Neuronal stem cell (in vitro differentiated cells): ENCODE measurements around the gene LRRC10.

ENCODE experiments used
- DNase-seq: peaks from one replicate; pipeline ENCODE4 v3.0.0-alpha.2; 2013; ENCODE audit warnings: low spot score
- H2AFZ ChIP-seq: one replicate; pipeline ENCODE4 v1.6.1; 2013; ENCODE audit warnings: mild to moderate bottlenecking, low read length, inconsistent platforms
- H2AK5ac ChIP-seq: 2 replicates; pipeline ENCODE4 v1.6.1; 2013; ENCODE audit warnings: low read depth, mild to moderate bottlenecking, inconsistent platforms, low read length, moderate library complexity, mixed read lengths
- H2BK120ac ChIP-seq: 2 replicates; pipeline ENCODE4 v1.6.1; 2013; ENCODE audit warnings: low read depth, mild to moderate bottlenecking, inconsistent platforms, low read length, moderate library complexity, mixed read lengths
- H2BK12ac ChIP-seq: one replicate; pipeline ENCODE4 v1.6.1; 2013; ENCODE audit warnings: low read length, inconsistent platforms
- H2BK15ac ChIP-seq: 2 replicates; pipeline ENCODE4 v1.6.1; 2013; ENCODE audit warnings: mild to moderate bottlenecking, low read length, inconsistent platforms, mixed read lengths
- H2BK5ac ChIP-seq: one replicate; pipeline ENCODE4 v1.6.1; 2013; ENCODE audit warnings: inconsistent platforms, mild to moderate bottlenecking, low read length, moderate library complexity
- H3K14ac ChIP-seq: one replicate; pipeline ENCODE4 v1.6.1; 2013; ENCODE audit warnings: low read length, inconsistent platforms
- H3K18ac ChIP-seq: 2 replicates; pipeline ENCODE4 v1.6.1; 2013; ENCODE audit warnings: low read length, inconsistent platforms
- H3K23ac ChIP-seq: 2 replicates; pipeline ENCODE4 v1.6.1; 2013; ENCODE audit warnings: low read depth, mild to moderate bottlenecking, mixed read lengths, low read length, inconsistent platforms; ENCODE audit not compliant: poor library complexity
- H3K27ac ChIP-seq: replicated peaks from 3 replicates; pipeline ENCODE4 v1.5.1; 2013; ENCODE audit warnings: low read length, inconsistent platforms
- H3K27me3 ChIP-seq, 3 experiments: 2 replicates each; pipeline ENCODE4 v1.6.1; 2013; ENCODE audit warnings: low read length in 3 of 3, mild to moderate bottlenecking in 2 of 3, inconsistent platforms in 1 of 3, low read depth in 1 of 3, mixed read lengths in 1 of 3, moderate library complexity in 1 of 3; ENCODE audit not compliant: control insufficient read depth in 3 of 3, insufficient read depth in 3 of 3
- H3K36me3 ChIP-seq, 2 donors: replicated peaks in 1 of 2; 2 replicates each; pipeline ENCODE4 v1.6.1; 2013; ENCODE audit warnings: low read length in 2 of 2; ENCODE audit not compliant: control insufficient read depth in 2 of 2, insufficient read depth in 2 of 2
- H3K4ac ChIP-seq: 2 replicates; pipeline ENCODE4 v1.6.1; 2013; ENCODE audit warnings: inconsistent platforms, mild to moderate bottlenecking, low read length, moderate library complexity
- H3K4me1 ChIP-seq, 2 donors: 1 replicate in 1 of 2; 2 replicates in 1 of 2; pipeline ENCODE4 v1.6.1; 2013; ENCODE audit warnings: low read length in 2 of 2, low read depth in 1 of 2; ENCODE audit not compliant: control insufficient read depth in 2 of 2, insufficient read depth in 1 of 2
- H3K4me2 ChIP-seq: one replicate; pipeline ENCODE4 v1.6.1; 2013; ENCODE audit warnings: mild to moderate bottlenecking, low read length, inconsistent platforms; ENCODE audit not compliant: insufficient read depth, poor library complexity, severe bottlenecking
- H3K4me3 ChIP-seq, 2 donors: 2 replicates each; pipeline ENCODE4 v1.5.1; 2013; ENCODE audit warnings: low read length in 2 of 2, mild to moderate bottlenecking in 2 of 2, inconsistent platforms in 1 of 2, moderate library complexity in 1 of 2
- H3K79me1 ChIP-seq: one replicate; pipeline ENCODE4 v1.6.1; 2013; ENCODE audit warnings: low read depth, mild to moderate bottlenecking, inconsistent platforms, low read length, moderate library complexity
- H3K9ac ChIP-seq: one replicate; pipeline ENCODE4 v1.6.1; 2013; ENCODE audit warnings: mild to moderate bottlenecking, low read depth, low read length, inconsistent platforms; ENCODE audit not compliant: poor library complexity
- H3K9me3 ChIP-seq, 2 donors: replicated peaks in 1 of 2; 2 replicates each; pipeline versions ENCODE3 to v1.6.1; 2013; ENCODE audit warnings: low read length in 2 of 2, mild to moderate bottlenecking in 2 of 2, inconsistent platforms in 1 of 2, low read depth in 1 of 2, mixed read lengths in 1 of 2, moderate library complexity in 1 of 2; ENCODE audit not compliant: control insufficient read depth in 2 of 2, insufficient read depth in 1 of 2
- H4K8ac ChIP-seq: one replicate; pipeline ENCODE4 v1.6.1; 2013; ENCODE audit warnings: low read depth, mild to moderate bottlenecking, inconsistent platforms, low read length, moderate library complexity
- H4K91ac ChIP-seq: one replicate; pipeline ENCODE4 v1.6.1; 2013; ENCODE audit warnings: low read length, low read depth, mild to moderate bottlenecking, inconsistent platforms; ENCODE audit not compliant: poor library complexity
- WGBS, 2 donors: extraction: QIAGEN DNeasy Blood & Tissue Kit; methylation state at CpG; one replicate each; pipeline ENCODE4 v1.1.7; 2013; ENCODE audit warnings: missing lambda C conversion rate in 2 of 2, mixed read lengths in 1 of 2; ENCODE audit not compliant: insufficient read length in 2 of 2, insufficient replicate concordance in 1 of 2; ENCODE audit errors: extremely low coverage in 2 of 2; 5-methylcytosine and 5-hydroxymethylcytosine counted together
- small RNA-seq: library from polyadenylated mRNA; stranded (forward); fragments of <200 nt; extraction: miRNeasy Mini kit (QIAGEN cat#:217004); gene quantifications from one replicate; pipeline ENCODE3, GENCODE V24; 2013; ENCODE audit not compliant: insufficient read depth

Gene LRRC10

DNA sequence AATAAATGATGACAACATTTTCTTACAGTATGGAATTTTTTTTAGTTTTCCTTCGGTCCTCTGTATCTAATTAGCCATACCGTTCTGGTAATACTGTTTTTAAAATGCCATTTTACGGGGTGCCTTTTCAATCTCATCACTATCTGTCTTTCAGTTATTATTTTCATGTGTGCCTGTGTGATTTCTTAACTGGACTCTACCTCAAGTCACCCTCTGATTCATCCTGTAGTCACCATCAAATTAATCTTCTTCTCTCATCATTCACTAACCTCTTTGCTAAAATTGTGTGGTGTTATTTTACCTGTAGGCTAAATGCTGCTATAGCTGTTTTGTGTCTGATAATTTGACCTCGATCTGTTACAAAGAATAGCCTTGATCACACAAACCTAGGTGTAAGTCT is 41.5 kb downstream of the LRRC10 start:
- no peak overlapping the region for H3K4ac ChIP-seq
- no peaks in the 10 kb centered on the region for H3K27me3 ChIP-seq
- no peak overlapping the region for H3K18ac ChIP-seq
- H4K8ac ChIP-seq, result no peak overlapping the region
- no peak overlapping the region for H3K4me2 ChIP-seq
- no peak overlapping the region for H2BK5ac ChIP-seq
- no peak overlapping the region for H2AK5ac ChIP-seq
- no peak overlapping the region for H2BK15ac ChIP-seq
- no peak overlapping the region for H2BK120ac ChIP-seq
- H3K36me3 ChIP-seq, result peaks cover 11 to 85% of the 10 kb centered on the region in 2 donors
- WGBS, 2 donors, result no CpG with 5 or more reads among the region's 4 CpGs
- H3K23ac ChIP-seq, result no peak overlapping the region
- no peak for DNase-seq
- H3K9ac ChIP-seq, result no peak overlapping the region
- no peak overlapping the region for H3K4me3 ChIP-seq
- H3K14ac ChIP-seq, result no peak overlapping the region
- H4K91ac ChIP-seq, result no peak overlapping the region
- H3K79me1 ChIP-seq, result no peaks in the 10 kb centered on the region
- H2AFZ ChIP-seq, result no peak overlapping the region
- no peak overlapping the region for H3K27ac ChIP-seq
- H3K9me3 ChIP-seq, result no peaks in the 10 kb centered on the region
- no peaks in the 10 kb centered on the region for H3K4me1 ChIP-seq
- H2BK12ac ChIP-seq, result no peak overlapping the region

DNA sequence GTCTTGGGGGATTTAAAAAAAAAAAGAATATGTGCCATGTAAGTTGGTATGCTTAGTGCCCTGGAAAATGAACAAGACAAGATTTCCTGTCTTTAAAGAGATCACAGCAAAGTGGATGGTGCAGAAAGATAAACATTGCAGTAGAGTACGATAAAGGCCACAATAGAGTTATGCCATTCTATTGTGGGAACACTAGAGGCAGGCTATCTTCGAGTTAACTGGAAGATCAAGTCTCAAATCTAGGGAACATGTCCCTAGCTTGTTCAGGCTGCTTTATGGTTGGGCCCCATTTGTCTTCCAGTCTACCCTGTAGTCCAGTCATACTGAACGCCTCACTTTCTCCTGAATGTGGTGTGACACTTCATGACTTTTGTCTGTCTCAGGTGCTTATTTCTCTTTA is 44.1 kb downstream of the LRRC10 start:
- H3K27me3 ChIP-seq, result no peaks in the 10 kb centered on the region
- no peak for DNase-seq
- WGBS, 2 donors, result no CpG with 5 or more reads among the region's 3 CpGs
- no peak overlapping the region for H2BK15ac ChIP-seq
- H3K4ac ChIP-seq, result no peak overlapping the region
- no peaks in the 10 kb centered on the region for H3K79me1 ChIP-seq
- H4K91ac ChIP-seq, result no peak overlapping the region
- no peak overlapping the region for H3K14ac ChIP-seq
- no peak overlapping the region for H2BK5ac ChIP-seq
- H3K4me3 ChIP-seq, result no peak overlapping the region
- H2BK120ac ChIP-seq, result no peak overlapping the region
- no peak overlapping the region for H2AK5ac ChIP-seq
- H2BK12ac ChIP-seq, result no peak overlapping the region
- no peak overlapping the region for H3K4me2 ChIP-seq
- peaks cover 2 to 80% of the 10 kb centered on the region in 2 donors for H3K36me3 ChIP-seq
- no peak overlapping the region for H3K27ac ChIP-seq
- no peak overlapping the region for H3K23ac ChIP-seq
- no peak overlapping the region for H2AFZ ChIP-seq
- no peak overlapping the region for H3K18ac ChIP-seq
- no peaks in the 10 kb centered on the region for H3K9me3 ChIP-seq
- H4K8ac ChIP-seq, result no peak overlapping the region
- no peak overlapping the region for H3K9ac ChIP-seq
- H3K4me1 ChIP-seq, result no peaks in the 10 kb centered on the region

DNA sequence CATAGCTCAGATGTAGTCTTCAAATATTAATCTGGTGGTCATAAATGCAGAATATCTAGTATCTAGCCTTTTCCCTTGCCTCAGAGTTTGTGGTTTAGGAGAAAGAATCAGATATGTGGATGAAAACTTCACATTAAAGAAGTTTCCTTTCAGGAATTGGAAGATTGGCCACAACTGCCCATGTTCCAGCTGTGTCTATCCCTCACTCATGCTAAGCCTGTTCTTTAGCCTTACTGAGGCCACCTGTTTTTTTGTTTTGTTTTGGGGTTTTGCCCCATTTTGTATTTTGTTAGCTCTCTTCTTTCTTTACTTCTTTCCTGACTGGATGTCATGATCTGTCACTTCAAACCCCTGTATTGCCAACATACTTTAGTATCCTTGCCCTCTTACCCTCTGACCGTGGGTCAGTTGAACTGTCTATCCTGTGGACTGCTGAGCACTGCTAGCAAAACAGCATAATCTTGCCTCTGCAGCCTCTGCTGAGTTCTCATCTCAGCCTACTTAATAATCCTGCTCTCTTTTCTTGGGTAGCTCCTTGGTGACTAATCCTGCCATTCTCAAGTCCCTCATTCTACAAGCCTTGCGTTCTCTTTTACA is 47.4 kb downstream of the LRRC10 start:
- Histone ChIP-seq H2AFZ (no peak overlapping the region), H3K4me2 (no peak overlapping the region), H3K4me1 (no peaks in the 10 kb centered on the region), H2BK12ac (no peak overlapping the region), H3K27me3 (no peaks in the 10 kb centered on the region), H3K23ac (no peak overlapping the region), H3K36me3 (peaks cover 0 to 51% of the 10 kb centered on the region in 2 donors), H3K18ac (no peak overlapping the region), H3K9ac (peak overlapping the region; percentile 9), H2BK5ac (no peak overlapping the region), H3K9me3 (no peaks in the 10 kb centered on the region), H2BK120ac (no peak overlapping the region), H2AK5ac (no peak overlapping the region), H3K79me1 (no peaks in the 10 kb centered on the region), H4K91ac (no peak overlapping the region), H3K4ac (no peak overlapping the region), H3K27ac (no peak overlapping the region), H4K8ac (no peak overlapping the region), H3K14ac (no peak overlapping the region), H2BK15ac (no peak overlapping the region), H3K4me3 (no peak overlapping the region)
- WGBS, 2 donors, result no CpG with 5 or more reads among the region's 2 CpGs
- DNase-seq, result no peak

Small RNA genes within 50 kb of the gene (small RNA-seq; reads per million reads assigned to genes)
- 28.4 reads per million, percentile 87 among the genes with 10 or more reads in this experiment for gene MIR3913-1
